NCI-H1436 treated with DMSO at 0.1 percent for 48 hours (cell line): ENCODE data around the gene PODNL1.

Source experiments
- DNase-seq: peaks from one replicate; lab custom pipeline; 2025; lab: John Stamatoyannopoulos, UW

Gene PODNL1

DNA sequence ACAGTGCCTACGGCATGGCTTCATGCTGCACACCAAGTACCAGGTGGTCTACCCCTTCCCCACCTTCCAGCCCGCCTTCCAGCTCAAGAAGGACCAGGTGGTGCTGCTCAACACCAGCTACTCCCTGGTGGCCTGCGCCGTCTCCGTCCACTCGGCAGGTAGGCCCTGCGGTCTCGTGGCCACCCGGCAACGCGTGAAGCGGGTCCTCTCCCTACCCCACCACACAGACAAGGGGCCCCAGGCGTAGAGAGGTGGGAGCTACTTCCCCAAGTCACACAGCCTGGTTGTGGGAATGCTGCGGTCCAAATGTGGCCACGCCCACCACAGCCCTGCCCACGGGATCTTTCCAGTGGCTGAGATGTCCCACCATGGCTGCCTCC lies 18.1 kb upstream of the PODNL1 start:
- DNase-seq, result no peak

- DNase-seq, result no peak
These were observed 17.6 kb upstream of the PODNL1 start for GRCh38 chr19:13955662-13956364.

- DNase-seq, result no peak
These were observed 16.0 kb upstream of the PODNL1 start for GRCh38 chr19:13954185-13954584.

DNA sequence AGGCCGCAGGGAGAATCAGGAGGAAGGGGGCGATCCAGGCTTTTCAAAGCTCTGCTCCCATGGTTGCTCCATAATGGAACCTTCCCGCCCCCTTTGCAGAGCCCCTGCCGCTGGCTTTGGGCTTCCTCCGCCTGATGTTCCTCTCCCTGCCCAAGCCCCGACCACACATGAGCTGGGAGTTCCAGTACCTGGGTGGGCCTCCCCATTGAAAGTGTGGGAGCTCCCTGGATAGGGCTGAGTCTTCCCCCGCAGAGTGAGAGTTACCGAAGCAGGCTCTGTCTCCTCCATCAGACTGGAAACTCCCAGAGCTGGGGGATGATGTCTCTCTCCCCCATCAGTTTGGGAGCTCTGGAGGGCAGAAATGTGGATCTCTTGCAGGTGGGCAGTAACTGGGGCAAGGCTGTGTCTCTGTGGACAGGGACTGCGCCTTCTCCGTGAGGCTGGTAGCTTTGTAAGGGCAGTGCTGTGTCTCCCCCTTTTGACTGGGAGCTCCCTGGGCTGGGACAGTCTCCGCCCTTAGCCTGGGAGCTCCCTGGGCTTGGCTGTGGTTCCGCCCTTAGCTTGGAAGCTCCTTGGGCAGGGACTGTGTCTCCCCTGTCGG lies 14.8 kb upstream of the PODNL1 start:
- no peak for DNase-seq

- DNase-seq, result peak; percentile 98
These were observed 14.1 kb upstream of the PODNL1 start, which contains the start of gene DCAF15 for GRCh38 chr19:13952154-13952930. Gene DCAF15, plus strand, starts transcription at chr19:13952509. Its CDS starts 4 bp downstream, at chr19:13952513.

GRCh38 chr19:13951799-13952153 lies 13.6 kb upstream of the PODNL1 start:
- DNase-seq, result no peak

GRCh38 chr19:13951043-13951442 lies 12.8 kb upstream of the PODNL1 start:
- DNase-seq, result no peak

- DNase-seq, result no peak
These were observed 8.2 kb upstream of the PODNL1 start for GRCh38 chr19:13946414-13946813.

- DNase-seq, result no peak
These were observed 3.9 kb upstream of the PODNL1 start for GRCh38 chr19:13942023-13942684.

DNA sequence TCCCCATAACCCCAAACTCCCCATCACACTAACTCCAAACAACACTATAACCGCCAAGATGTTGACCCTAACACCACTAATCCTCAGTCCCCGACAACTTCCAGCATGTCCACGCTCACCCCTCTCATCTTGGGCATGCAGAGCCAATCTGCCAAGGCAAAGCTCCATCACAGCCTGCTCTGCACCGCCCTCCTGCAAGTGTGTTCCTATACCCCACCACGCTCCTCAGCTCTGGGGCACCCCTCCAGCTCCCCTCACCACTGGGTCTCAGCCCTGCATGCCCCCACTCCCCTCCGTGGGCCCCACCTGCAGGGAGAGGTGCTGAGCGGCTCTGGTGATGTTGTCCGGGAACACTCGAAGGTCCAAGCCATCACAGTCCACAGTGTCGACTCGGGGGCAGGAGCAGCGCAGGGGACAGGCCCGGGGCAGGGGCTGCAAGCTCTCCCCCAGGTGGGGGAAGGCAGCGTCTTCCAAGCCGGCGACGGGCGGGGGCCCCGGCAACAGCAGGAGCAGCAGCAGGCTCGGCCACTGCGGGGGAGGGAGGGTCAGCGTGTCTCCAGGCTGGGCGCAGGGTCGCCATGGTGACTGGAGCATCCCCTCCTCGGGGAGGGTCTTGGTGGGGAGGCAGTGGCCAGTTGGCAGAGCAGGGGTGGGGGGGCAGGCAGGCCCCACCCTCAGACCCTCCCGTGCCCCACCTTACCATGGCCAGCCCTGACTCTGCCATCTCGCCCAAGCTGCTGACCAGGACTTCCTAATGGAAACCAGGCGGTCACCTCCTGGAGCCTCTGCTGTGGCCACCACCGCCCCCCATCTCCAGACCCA lies 527 bp downstream of the PODNL1 start:
- no peak for DNase-seq

GRCh38 chr19:13935765-13936510 lies 2.3 kb downstream of the PODNL1 start:
- no peak for DNase-seq

GRCh38 chr19:13934785-13935109 lies 3.5 kb downstream of the PODNL1 start:
- no peak for DNase-seq

GRCh38 chr19:13932911-13933393 lies 5.3 kb downstream of the PODNL1 start:
- no peak for DNase-seq

DNA sequence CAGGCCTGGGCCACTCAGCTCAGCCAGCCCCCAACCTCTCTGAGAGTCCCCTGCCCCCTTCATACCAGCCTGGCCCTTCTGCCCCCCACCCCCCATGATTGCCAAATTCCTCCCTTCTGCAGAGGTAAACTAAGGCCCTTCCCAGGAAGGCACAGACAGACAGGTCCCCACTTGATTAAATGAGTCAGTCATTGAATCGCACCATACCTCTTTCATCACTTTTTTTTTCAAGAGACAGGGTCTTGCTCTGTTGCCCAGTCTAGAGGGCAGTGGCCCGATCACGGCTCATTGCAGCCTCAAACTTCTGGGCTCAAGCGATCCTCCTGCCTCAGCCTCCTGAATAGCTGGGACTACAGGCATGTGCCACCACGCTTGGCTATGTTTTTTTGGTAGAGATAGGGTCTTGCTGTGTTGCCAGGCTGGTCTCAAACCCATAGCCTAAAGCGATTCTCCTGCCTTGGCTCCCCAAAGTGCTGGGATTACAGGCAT lies 6.0 kb downstream of the PODNL1 start:
- no peak for DNase-seq

GRCh38 chr19:13931391-13932148 lies 6.6 kb downstream of the PODNL1 start:
- no peak for DNase-seq

GRCh38 chr19:13930402-13930801 lies 7.8 kb downstream of the PODNL1 start:
- DNase-seq, result no peak

DNA sequence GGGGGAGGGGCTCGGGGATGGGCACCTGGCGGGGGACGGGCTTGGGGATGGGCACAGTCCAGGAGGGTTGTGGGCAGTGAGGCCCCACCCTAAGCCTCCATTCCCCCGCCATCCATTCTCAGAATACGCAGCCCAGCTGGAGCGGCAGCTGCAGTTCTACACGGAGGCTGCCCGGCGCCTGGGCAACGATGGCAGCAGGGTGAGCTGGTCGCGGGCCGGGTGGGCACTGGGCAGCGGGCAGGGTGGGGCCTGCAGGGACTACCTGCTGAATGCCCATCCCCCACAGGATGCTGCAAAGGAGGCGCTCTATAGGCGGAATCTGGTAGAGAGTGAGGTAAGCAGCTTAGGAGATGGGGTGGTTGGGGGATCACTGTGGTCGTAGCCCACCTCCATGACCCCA lies 8.3 kb downstream of the PODNL1 start:
- no peak for DNase-seq

DNA sequence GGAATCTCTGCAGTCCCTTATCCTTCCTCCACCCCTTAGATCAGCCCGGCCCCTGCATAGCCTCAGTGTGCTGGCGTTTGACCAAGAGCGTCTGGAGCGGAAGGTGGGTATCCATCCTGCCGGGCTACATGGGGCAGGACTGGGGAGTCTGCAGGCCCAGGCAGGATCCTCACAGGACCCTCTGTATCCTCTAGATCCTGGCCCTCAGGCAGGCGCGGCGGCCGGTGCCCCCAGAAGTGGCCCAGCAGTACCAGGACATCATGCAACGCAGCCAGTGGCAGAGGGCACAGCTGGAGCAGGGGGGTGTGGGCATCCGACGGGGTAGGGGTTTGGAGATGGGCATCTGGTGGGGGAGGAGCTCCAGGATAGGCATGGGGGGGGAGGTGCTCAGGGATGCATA lies 8.9 kb downstream of the PODNL1 start:
- DNase-seq, result no peak

DNA sequence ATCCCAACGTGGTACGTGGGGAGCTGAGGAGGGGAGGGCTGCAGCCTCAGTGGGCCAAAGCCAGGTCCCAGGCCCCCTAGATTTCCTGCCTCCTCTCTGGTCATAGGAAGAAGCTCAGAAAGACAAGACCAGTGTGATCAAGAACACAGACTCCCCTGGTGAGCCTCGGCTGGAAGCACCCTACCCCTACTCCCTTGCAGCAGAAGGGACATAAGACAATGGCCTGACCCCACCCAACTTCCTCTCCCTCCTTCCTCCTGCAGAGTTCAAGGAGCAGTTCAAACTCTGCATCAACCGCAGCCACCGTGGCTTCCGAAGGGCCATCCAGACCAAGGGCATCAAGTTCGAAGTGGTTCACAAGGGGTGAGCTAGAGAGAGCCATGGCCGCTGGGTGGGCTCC lies 11.5 kb downstream of the PODNL1 start:
- DNase-seq, result no peak

GRCh38 chr19:13926010-13926409 lies 12.2 kb downstream of the PODNL1 start:
- no peak for DNase-seq
